Right lobe of liver (tissue), 6 donors: Measurements from ENCODE around the gene MRPS15. TPM values are rescaled to one million over a fixed set of nuclear protein-coding genes. Genes with fewer than 3 reads are reported as not detected.

Source experiments
- ATAC-seq, 4 donors: fragments of 200-7000 bp; cut with Tn5 transposase; one replicate each; pipeline ENCODE4 v1.9.1; 2020; ENCODE audit warnings: mild to moderate bottlenecking in 4 of 4, moderate library complexity in 4 of 4
- DNase-seq, 3 donors: peaks; one replicate each; pipeline ENCODE4 v3.0.0-alpha.2; 2020
- H3K27ac ChIP-seq, 3 donors: fragments of 200-600 bp; one replicate each; pipeline ENCODE4 v1.8.0; 2022
- H3K27me3 ChIP-seq, 2 donors: fragments of 200-600 bp; one replicate each; pipeline ENCODE4 v1.8.0; 2022
- H3K36me3 ChIP-seq, 4 donors: fragments of 200-600 bp; sonication (generic) in 1 of 4; one replicate each; pipeline versions ENCODE4 v1.5.1 to v1.8.0; 2017 to 2022; ENCODE audit warnings: control low read depth in 1 of 4
- H3K4me1 ChIP-seq, 4 donors: fragments of 200-600 bp; sonication (generic) in 1 of 4; one replicate each; pipeline versions ENCODE4 v1.5.1 to v1.8.0; 2017 to 2022; ENCODE audit warnings: control low read depth in 1 of 4
- H3K4me3 ChIP-seq, 3 donors: fragments of 200-600 bp; one replicate each; pipeline ENCODE4 v1.8.0; 2022
- H3K9me3 ChIP-seq, 4 donors: fragments of 200-600 bp; sonication (generic) in 1 of 4; one replicate each; pipeline versions ENCODE4 v1.5.1 to v1.8.0; 2017 to 2022; ENCODE audit warnings: control low read depth in 1 of 4
- CTCF ChIP-seq, 4 donors: fragments of 200-600 bp in 3 of 4; fragments of 450-650 bp in 1 of 4; IDR thresholded peaks; one replicate each; pipeline versions ENCODE4 v1.5.1 to v1.8.0; 2016 to 2022; ENCODE audit warnings: antibody characterized with exemption in 4 of 4, mild to moderate bottlenecking in 2 of 4
- POLR2A ChIP-seq: fragments of 450-650 bp; IDR thresholded peaks from one replicate; pipeline ENCODE4 v1.6.1; 2017; ENCODE audit warnings: antibody characterized with exemption, mild to moderate bottlenecking
- WGBS: methylation state at CpG from one replicate; pipeline ENCODE4 v1.1.6; 2018; ENCODE audit warnings: low coverage, low lambda C conversion rate; ENCODE audit not compliant: insufficient coverage; ENCODE audit errors: missing lambda C conversion rate; 5-methylcytosine and 5-hydroxymethylcytosine counted together
- intact Hi-C, 2 donors: fragments of 100-400 bp; cut with DNase I; formaldehyde crosslinking; loops; one replicate each; pipeline versions ENCODE4 v1.11.2 to v1.14.1; 2022
- total RNA-seq, 6 experiments: library from RNA; depleted of rRNA in 2 of 6; stranded (reverse); fragments of >200 nt in 2 of 6; fragmentation: NEBNext Ultra II Directional in 3 of 6; extraction: Animal tissue kit (Norgen Biotek cat#: 25700) in 3 of 6; gene quantifications; one replicate each; pipeline versions ENCODE4 v1.1.0 to v1.2.4, GENCODE V29; 2016 to 2023
- donor health status: DM: no; HTN: yes; CAD: no.
- donor health status: DM: no; HTN: no; CAD: no.
- donor health status: DM: no; HTN: no; CAD: no.
- donor health status: DM: no; HTN: yes; CAD: no.
- donor health status: DM: no; HTN: yes; CAD: no.

Gene MRPS15
- total RNA-seq, 6 experiments from 2014 or later, result 44.9 to 63.6 (median 55.1) TPM

DNA sequence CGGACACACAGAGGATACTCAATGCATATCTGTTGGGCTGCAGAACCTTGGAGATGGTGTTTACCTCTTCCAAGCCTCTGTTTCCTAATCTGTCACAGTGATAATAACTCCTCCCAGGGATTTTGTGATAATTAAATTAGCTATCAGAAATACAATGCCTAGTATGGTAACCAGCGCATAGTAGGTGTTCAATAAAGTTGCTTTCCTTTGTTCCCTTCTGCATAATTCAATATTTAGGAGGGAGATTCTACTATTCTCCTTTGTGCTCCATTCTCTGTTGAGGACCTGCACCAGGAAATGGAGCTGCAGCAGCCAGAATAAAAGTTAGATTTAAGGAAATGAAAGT is 21.9 kb upstream of the MRPS15 start:
- peak overlapping the region; percentile 53 to 79 (median 72) for H3K27ac ChIP-seq
- H3K4me3 ChIP-seq, result no peak overlapping the region
- ATAC-seq (no peak), DNase-seq (no peak)
- H3K9me3 ChIP-seq, result no peaks in the 10 kb centered on the region
- H3K27me3 ChIP-seq, result no peaks in the 10 kb centered on the region
- intact Hi-C loops, result no loop called here
- 62% methylated on average over 2 of the region's 2 CpGs for WGBS
- no peaks in the 10 kb centered on the region for H3K36me3 ChIP-seq
- TF ChIP-seq POLR2A, result no peak
- no peak for TF ChIP-seq CTCF (IDR thresholded peaks at IDR 0.05)
- peaks cover 0 to 18% (median 9%) of the 10 kb centered on the region in 4 donors for H3K4me1 ChIP-seq

GRCh38 chr1:36484099-36484498 is 19.9 kb upstream of the MRPS15 start:
- Histone ChIP-seq H3K4me3 (no peak overlapping the region), H3K36me3 (no peaks in the 10 kb centered on the region), H3K9me3 (no peaks in the 10 kb centered on the region), H3K4me1 (peaks cover 0 to 28% (median 9%) of the 10 kb centered on the region in 4 donors), H3K27me3 (no peaks in the 10 kb centered on the region), H3K27ac (no peak overlapping the region)
- 86% methylated on average over 2 of the region's 2 CpGs for WGBS
- no peak for ATAC-seq
- intact Hi-C loops, result no loop called here
- TF ChIP-seq POLR2A (no peak), CTCF (IDR thresholded peaks at IDR 0.05) (no peak)
- no peak for DNase-seq

- DNase-seq (no peak), ATAC-seq (no peak)
- no peaks in the 10 kb centered on the region for H3K27me3 ChIP-seq
- peaks cover 0 to 28% (median 9%) of the 10 kb centered on the region in 4 donors for H3K4me1 ChIP-seq
- H3K9me3 ChIP-seq, result no peaks in the 10 kb centered on the region
- no peaks in the 10 kb centered on the region for H3K36me3 ChIP-seq
- peak within 1 kb of the TSS in 1 of 3 donors; percentile 18 for H3K4me3 ChIP-seq
- intact Hi-C loops, result no loop called here
- TF ChIP-seq POLR2A (no peak), CTCF (IDR thresholded peaks at IDR 0.05) (no peak)
- 41% methylated on average over 8 of the region's 13 CpGs for WGBS
- H3K27ac ChIP-seq, result peak within 1 kb of the TSS; percentile 1 to 51 (median 37)
Observed at GRCh38 chr1:36482724-36483388, 18.7 kb upstream of the MRPS15 start, which contains the start of gene CSF3R. Gene CSF3R (minus strand): TSS chr1:36482913. CDS start chr1:36479496, 3,417 bp downstream.

GRCh38 chr1:36481771-36482723 is 17.9 kb upstream of the MRPS15 start:
- no peak for TF ChIP-seq CTCF (IDR thresholded peaks at IDR 0.05)
- no peak for TF ChIP-seq POLR2A
- 31% methylated on average over 18 of the region's 26 CpGs for WGBS
- intact Hi-C loops, result no loop called here
- Histone ChIP-seq H3K4me1 (peaks cover 0 to 20% (median 5%) of the 10 kb centered on the region in 4 donors), H3K27ac (peak overlapping the region in 2 of 3 donors; percentile 37 to 51), H3K27me3 (no peaks in the 10 kb centered on the region), H3K9me3 (no peaks in the 10 kb centered on the region), H3K36me3 (no peaks in the 10 kb centered on the region), H3K4me3 (peak overlapping the region in 1 of 3 donors; percentile 18)
- DNase-seq, result no peak
- no peak for ATAC-seq
